A172 (cell line): Measurements from ENCODE around the gene STAG3. TPM values are rescaled to one million over a fixed set of nuclear protein-coding genes. Genes with fewer than 3 reads are reported as not detected.

Experiments
- DNase-seq: peaks from one replicate; pipeline ENCODE4 v3.0.0-alpha.2; 2015; ENCODE audit warnings: low spot score
- total RNA-seq: library from RNA; depleted of rRNA; stranded (reverse); fragments of >200 nt; shearing (Covaris generic); gene quantifications from 2 replicates; pipeline ENCODE4 v1.2.3, GENCODE V29; 2014

Gene STAG3
- total RNA-seq, 1 experiment from 2014 or later: 9.0 TPM

GRCh38 chr7:100155553-100156317, 22.0 kb upstream of the STAG3 start:
- no peak for DNase-seq

GRCh38 chr7:100156331-100157068, 21.2 kb upstream of the STAG3 start:
- no peak for DNase-seq

- DNase-seq: no peak
Measured at GRCh38 chr7:100157069-100157333, 20.7 kb upstream of the STAG3 start.

GRCh38 chr7:100157334-100158228, 20.1 kb upstream of the STAG3 start:
- peak; percentile 50 for DNase-seq

GRCh38 chr7:100158229-100159098, 19.3 kb upstream of the STAG3 start, which contains the start of gene TRAPPC14:
TSS of gene TRAPPC14 (minus strand) at chr7:100158723. CDS start at chr7:100158499, 224 bp downstream.
- DNase-seq: peak; percentile 86

- no peak for DNase-seq
Measured at GRCh38 chr7:100159099-100159623, 18.6 kb upstream of the STAG3 start.

- DNase-seq: no peak
Measured at GRCh38 chr7:100160067-100160466, 17.7 kb upstream of the STAG3 start.

GRCh38 chr7:100163006-100163531, 14.6 kb upstream of the STAG3 start:
- peak; percentile 40 for DNase-seq

GRCh38 chr7:100163871-100164270, 13.8 kb upstream of the STAG3 start:
- no peak for DNase-seq

- no peak for DNase-seq
Measured at GRCh38 chr7:100166317-100166940, 11.3 kb upstream of the STAG3 start.

- DNase-seq: no peak
Measured at GRCh38 chr7:100166970-100167911, 10.5 kb upstream of the STAG3 start.

GRCh38 chr7:100167912-100168323, 9.8 kb upstream of the STAG3 start:
- no peak for DNase-seq

- no peak for DNase-seq
Measured at GRCh38 chr7:100169147-100169850, 8.4 kb upstream of the STAG3 start.

GRCh38 chr7:100170101-100170897, 7.4 kb upstream of the STAG3 start:
- no peak for DNase-seq

GRCh38 chr7:100171087-100171681, 6.5 kb upstream of the STAG3 start:
- DNase-seq: no peak

- DNase-seq: no peak
Measured at GRCh38 chr7:100171840-100172239, 5.9 kb upstream of the STAG3 start.

- DNase-seq: no peak
Measured at GRCh38 chr7:100173806-100174495, 3.8 kb upstream of the STAG3 start.
